Nephron (organoid): ENCODE measurements around the gene GPR149.

Source experiments
- H3K27ac Mint-ChIP-seq, 3 experiments: 2 replicates each; pipeline ENCODE4 v1.8.0; 2020; ENCODE audit warnings: mixed read lengths in 3 of 3, mild to moderate bottlenecking in 2 of 3, moderate library complexity in 1 of 3
- H3K27me3 Mint-ChIP-seq: 2 replicates; pipeline ENCODE4 v1.8.0; 2021; ENCODE audit warnings: low read depth, mild to moderate bottlenecking, moderate library complexity, mixed read lengths
- H3K36me3 Mint-ChIP-seq: 2 replicates; pipeline ENCODE4 v1.8.0; 2020; ENCODE audit warnings: low read depth, mixed read lengths
- H3K4me1 Mint-ChIP-seq: 2 replicates; pipeline ENCODE4 v1.8.0; 2020; ENCODE audit warnings: mixed read lengths
- H3K4me3 Mint-ChIP-seq, 3 experiments: 2 replicates each; pipeline ENCODE4 v1.8.0; 2020; ENCODE audit warnings: mild to moderate bottlenecking in 3 of 3, mixed read lengths in 3 of 3, moderate library complexity in 2 of 3
- H3K9me3 Mint-ChIP-seq: 2 replicates; pipeline ENCODE4 v1.8.0; 2020; ENCODE audit warnings: mixed read lengths
- TF ChIP-seq, protein P1 (sequence below), 3 experiments: fragments of 200-600 bp; sonication (generic); IDR thresholded peaks; one replicate each; pipeline ENCODE4 v1.5.0; 2021; ENCODE audit warnings: antibody characterized with exemption in 3 of 3; ENCODE audit not compliant: unreplicated experiment in 3 of 3

The GPR149 gene

GRCh38 chr3:154294016-154294415 lies 136.0 kb downstream of the GPR149 start:
- TF ChIP-seq, protein P1, sequence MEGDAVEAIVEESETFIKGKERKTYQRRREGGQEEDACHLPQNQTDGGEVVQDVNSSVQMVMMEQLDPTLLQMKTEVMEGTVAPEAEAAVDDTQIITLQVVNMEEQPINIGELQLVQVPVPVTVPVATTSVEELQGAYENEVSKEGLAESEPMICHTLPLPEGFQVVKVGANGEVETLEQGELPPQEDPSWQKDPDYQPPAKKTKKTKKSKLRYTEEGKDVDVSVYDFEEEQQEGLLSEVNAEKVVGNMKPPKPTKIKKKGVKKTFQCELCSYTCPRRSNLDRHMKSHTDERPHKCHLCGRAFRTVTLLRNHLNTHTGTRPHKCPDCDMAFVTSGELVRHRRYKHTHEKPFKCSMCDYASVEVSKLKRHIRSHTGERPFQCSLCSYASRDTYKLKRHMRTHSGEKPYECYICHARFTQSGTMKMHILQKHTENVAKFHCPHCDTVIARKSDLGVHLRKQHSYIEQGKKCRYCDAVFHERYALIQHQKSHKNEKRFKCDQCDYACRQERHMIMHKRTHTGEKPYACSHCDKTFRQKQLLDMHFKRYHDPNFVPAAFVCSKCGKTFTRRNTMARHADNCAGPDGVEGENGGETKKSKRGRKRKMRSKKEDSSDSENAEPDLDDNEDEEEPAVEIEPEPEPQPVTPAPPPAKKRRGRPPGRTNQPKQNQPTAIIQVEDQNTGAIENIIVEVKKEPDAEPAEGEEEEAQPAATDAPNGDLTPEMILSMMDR (IDR thresholded peaks at IDR 0.05; ENCODE audit: unreplicated experiment in 3 of 3): no peak
- Mint-ChIP-seq H3K4me3 (no peak overlapping the region), H3K9me3 (no peaks in the 10 kb centered on the region), H3K27me3 (no peaks in the 10 kb centered on the region), H3K27ac (no peak overlapping the region), H3K36me3 (peaks cover 60% of the 10 kb centered on the region), H3K4me1 (peaks cover 14% of the 10 kb centered on the region)

- Mint-ChIP-seq H3K27me3 (no peaks in the 10 kb centered on the region), H3K27ac (no peak overlapping the region), H3K9me3 (no peaks in the 10 kb centered on the region), H3K4me3 (no peak overlapping the region), H3K36me3 (peaks cover 78% of the 10 kb centered on the region), H3K4me1 (peaks cover 6% of the 10 kb centered on the region)
- TF ChIP-seq, protein P1 (IDR thresholded peaks at IDR 0.05; ENCODE audit: unreplicated experiment in 3 of 3): no peak
Observed at GRCh38 chr3:154290187-154290586, 139.8 kb downstream of the GPR149 start.
